Umbilical cord (tissue), 2 donors: ENCODE data around the gene BMP7. TPM values are rescaled to one million over a fixed set of nuclear protein-coding genes. Genes with fewer than 3 reads are reported as not detected.
A peak's percentile ranks its signal among the peaks of the same experiment; 100 is the strongest.

Experiments used
- DNase-seq: peaks from one replicate; pipeline ENCODE4 v3.0.0-alpha.2; 2015; ENCODE audit warnings: low spot score
- total RNA-seq: library from RNA; depleted of rRNA; stranded (reverse); fragments of >200 nt; gene quantifications from one replicate; pipeline ENCODE4 v1.2.3, GENCODE V29; 2014; ENCODE audit warnings: low replicate concordance; ENCODE audit not compliant: insufficient read depth

Gene BMP7
- total RNA-seq, 1 donor from 2014 or later = 17.1 TPM

- peak; percentile 84 for DNase-seq
Measured at GRCh38 chr20:57212534-57213276, 53.7 kb downstream of the BMP7 start.

- no peak for DNase-seq
Measured at GRCh38 chr20:57211908-57212533, 54.4 kb downstream of the BMP7 start.

- DNase-seq = no peak
Measured at GRCh38 chr20:57211406-57211805, 55.0 kb downstream of the BMP7 start.

- DNase-seq = no peak
Measured at GRCh38 chr20:57210911-57211280, 55.5 kb downstream of the BMP7 start.

GRCh38 chr20:57210054-57210910 is 56.2 kb downstream of the BMP7 start:
- DNase-seq = no peak

- no peak for DNase-seq
Measured at GRCh38 chr20:57209413-57209812, 57.0 kb downstream of the BMP7 start.

- no peak for DNase-seq
Measured at GRCh38 chr20:57208198-57208597, 58.2 kb downstream of the BMP7 start.

- no peak for DNase-seq
Measured at GRCh38 chr20:57207251-57207650, 59.2 kb downstream of the BMP7 start.

GRCh38 chr20:57205606-57206219 is 60.7 kb downstream of the BMP7 start:
- DNase-seq = no peak

- no peak for DNase-seq
Measured at GRCh38 chr20:57203986-57204385, 62.5 kb downstream of the BMP7 start.

GRCh38 chr20:57203204-57203603 is 63.2 kb downstream of the BMP7 start:
- DNase-seq = no peak

GRCh38 chr20:57202309-57202708 is 64.1 kb downstream of the BMP7 start:
- no peak for DNase-seq

GRCh38 chr20:57200882-57201695 is 65.4 kb downstream of the BMP7 start:
- DNase-seq = no peak

GRCh38 chr20:57199656-57200405 is 66.6 kb downstream of the BMP7 start:
- no peak for DNase-seq

- DNase-seq = no peak
Measured at GRCh38 chr20:57198132-57199072, 68.0 kb downstream of the BMP7 start.

GRCh38 chr20:57197352-57198131 is 68.9 kb downstream of the BMP7 start:
- DNase-seq = no peak

GRCh38 chr20:57195469-57196100 is 70.9 kb downstream of the BMP7 start:
- no peak for DNase-seq

GRCh38 chr20:57195023-57195422 is 71.4 kb downstream of the BMP7 start:
- no peak for DNase-seq
